ENCODE measurements around the gene RFX2. TPM values are rescaled to one million over a fixed set of nuclear protein-coding genes. Genes with fewer than 3 reads are reported as not detected.

The RFX2 gene
- total and polyA plus RNA-seq, 4 donors, result 0.67 to 5.1 (median 2.8) TPM

- TF ChIP-seq ZBTB33 (IDR thresholded peaks at IDR 0.05), result no peak
These were observed 150.9 kb downstream of the RFX2 start (continued) for GRCh38 chr19:5959260-5960004.

DNA sequence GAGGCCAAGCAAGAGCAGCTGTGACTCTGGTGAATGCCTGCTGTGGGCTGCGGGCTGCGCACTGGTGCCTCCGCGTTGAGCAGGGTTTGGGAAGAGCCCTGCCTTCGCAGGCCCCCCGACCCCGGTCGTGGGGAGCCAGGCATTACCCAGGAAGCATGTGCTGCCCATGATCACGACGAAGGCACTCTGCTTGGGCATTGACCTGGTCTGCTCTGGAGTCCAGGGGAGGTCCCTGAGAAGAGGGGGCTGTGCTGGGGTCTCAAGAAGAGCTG, 151.5 kb downstream of the RFX2 start:
- H3K27me3 ChIP-seq (ENCODE audit: control insufficient read depth in 4 of 4, insufficient read depth in 4 of 4, low read length in 3 of 4), result no peaks in the 10 kb centered on the region
- 92% methylated on average over 10 of the region's 10 CpGs for WGBS
- no peak overlapping the region for H3K4me3 ChIP-seq (ENCODE audit: low read depth in 1 of 3, low read length in 3 of 3)
- no peak overlapping the region for H3K27ac ChIP-seq (ENCODE audit: low read depth in 1 of 2, low read length in 2 of 2)
- TF ChIP-seq, protein P1, sequence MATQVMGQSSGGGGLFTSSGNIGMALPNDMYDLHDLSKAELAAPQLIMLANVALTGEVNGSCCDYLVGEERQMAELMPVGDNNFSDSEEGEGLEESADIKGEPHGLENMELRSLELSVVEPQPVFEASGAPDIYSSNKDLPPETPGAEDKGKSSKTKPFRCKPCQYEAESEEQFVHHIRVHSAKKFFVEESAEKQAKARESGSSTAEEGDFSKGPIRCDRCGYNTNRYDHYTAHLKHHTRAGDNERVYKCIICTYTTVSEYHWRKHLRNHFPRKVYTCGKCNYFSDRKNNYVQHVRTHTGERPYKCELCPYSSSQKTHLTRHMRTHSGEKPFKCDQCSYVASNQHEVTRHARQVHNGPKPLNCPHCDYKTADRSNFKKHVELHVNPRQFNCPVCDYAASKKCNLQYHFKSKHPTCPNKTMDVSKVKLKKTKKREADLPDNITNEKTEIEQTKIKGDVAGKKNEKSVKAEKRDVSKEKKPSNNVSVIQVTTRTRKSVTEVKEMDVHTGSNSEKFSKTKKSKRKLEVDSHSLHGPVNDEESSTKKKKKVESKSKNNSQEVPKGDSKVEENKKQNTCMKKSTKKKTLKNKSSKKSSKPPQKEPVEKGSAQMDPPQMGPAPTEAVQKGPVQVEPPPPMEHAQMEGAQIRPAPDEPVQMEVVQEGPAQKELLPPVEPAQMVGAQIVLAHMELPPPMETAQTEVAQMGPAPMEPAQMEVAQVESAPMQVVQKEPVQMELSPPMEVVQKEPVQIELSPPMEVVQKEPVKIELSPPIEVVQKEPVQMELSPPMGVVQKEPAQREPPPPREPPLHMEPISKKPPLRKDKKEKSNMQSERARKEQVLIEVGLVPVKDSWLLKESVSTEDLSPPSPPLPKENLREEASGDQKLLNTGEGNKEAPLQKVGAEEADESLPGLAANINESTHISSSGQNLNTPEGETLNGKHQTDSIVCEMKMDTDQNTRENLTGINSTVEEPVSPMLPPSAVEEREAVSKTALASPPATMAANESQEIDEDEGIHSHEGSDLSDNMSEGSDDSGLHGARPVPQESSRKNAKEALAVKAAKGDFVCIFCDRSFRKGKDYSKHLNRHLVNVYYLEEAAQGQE (IDR thresholded peaks at IDR 0.05), result no peak
- TF ChIP-seq JUND (IDR thresholded peaks at IDR 0.05), result no peak
- no peak for TF ChIP-seq RAD21 (IDR thresholded peaks at IDR 0.05)
- TF ChIP-seq EGR1 (IDR thresholded peaks at IDR 0.05; ENCODE audit: low read depth in 2 of 2), result no peak
- no peak for TF ChIP-seq SP1 (IDR thresholded peaks at IDR 0.05)
- no peak for TF ChIP-seq ZBTB33 (IDR thresholded peaks at IDR 0.05)
- no peak for TF ChIP-seq FOXA1 (IDR thresholded peaks at IDR 0.05)
- no peak for TF ChIP-seq YY1 (IDR thresholded peaks at IDR 0.05)
- H3K36me3 ChIP-seq (ENCODE audit: control insufficient read depth in 4 of 4, insufficient read depth in 3 of 4, low read depth in 1 of 4, low read length in 3 of 4), result no peaks in the 10 kb centered on the region
- H3K4me1 ChIP-seq (ENCODE audit: control insufficient read depth in 4 of 4, insufficient read depth in 4 of 4, low read length in 3 of 4), result peaks cover 30 to 71% (median 46%) of the 10 kb centered on the region in 4 donors
- H3K9me3 ChIP-seq (ENCODE audit: control insufficient read depth in 4 of 4, low read length in 3 of 4), result no peaks in the 10 kb centered on the region
- H3K9ac ChIP-seq (ENCODE audit: low read depth in 1 of 2, low read length in 2 of 2), result no peak overlapping the region
- no peak for DNase-seq (ENCODE audit: low spot score)

GRCh38 chr19:5958074-5958850, 152.0 kb downstream of the RFX2 start:
- no peaks in the 10 kb centered on the region for H3K36me3 ChIP-seq (ENCODE audit: control insufficient read depth in 4 of 4, insufficient read depth in 3 of 4, low read depth in 1 of 4, low read length in 3 of 4)
- WGBS, result 78% methylated on average over 21 of the region's 21 CpGs
- TF ChIP-seq YY1 (IDR thresholded peaks at IDR 0.05) (no peak), FOXA1 (IDR thresholded peaks at IDR 0.05) (no peak), TAF1 (conservative IDR thresholded peaks at IDR 0.05) (no peak), GABPA (IDR thresholded peaks at IDR 0.05 in 1 of 2, conservative IDR thresholded peaks at IDR 0.05 in 1 of 2) (no peak), HNF4A (conservative IDR thresholded peaks at IDR 0.05) (peak in 1 of 2 donors; percentile 46), FOXA2 (IDR thresholded peaks at IDR 0.05) (no peak)
- TF ChIP-seq, protein P2, sequence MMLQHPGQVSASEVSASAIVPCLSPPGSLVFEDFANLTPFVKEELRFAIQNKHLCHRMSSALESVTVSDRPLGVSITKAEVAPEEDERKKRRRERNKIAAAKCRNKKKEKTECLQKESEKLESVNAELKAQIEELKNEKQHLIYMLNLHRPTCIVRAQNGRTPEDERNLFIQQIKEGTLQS (IDR thresholded peaks at IDR 0.05), result no peak
- TF ChIP-seq, protein P1 (IDR thresholded peaks at IDR 0.05), result no peak

More at GRCh38 chr19:5958074-5958850, 152.0 kb downstream of the RFX2 start:
- H3K27me3 ChIP-seq (ENCODE audit: control insufficient read depth in 4 of 4, insufficient read depth in 4 of 4, low read length in 3 of 4), result no peaks in the 10 kb centered on the region
- no peak for DNase-seq (ENCODE audit: low spot score)
- no peak overlapping the region for H3K4me3 ChIP-seq (ENCODE audit: low read depth in 1 of 3, low read length in 3 of 3)
- H3K9me3 ChIP-seq (ENCODE audit: control insufficient read depth in 4 of 4, low read length in 3 of 4), result no peaks in the 10 kb centered on the region
- peaks cover 34 to 72% (median 48%) of the 10 kb centered on the region in 4 donors for H3K4me1 ChIP-seq (ENCODE audit: control insufficient read depth in 4 of 4, insufficient read depth in 4 of 4, low read length in 3 of 4)
- no peak overlapping the region for H3K27ac ChIP-seq (ENCODE audit: low read depth in 1 of 2, low read length in 2 of 2)
- no peak overlapping the region for H3K9ac ChIP-seq (ENCODE audit: low read depth in 1 of 2, low read length in 2 of 2)
